Stimulated activated CD8-positive, alpha-beta memory T cell treated with anti-CD3 and anti-CD28 coated beads, Interleukin-15, amount 100 ng/mL, for 24 hours (primary cell): ENCODE results near the gene CTH.
"Not testable (repeated sequence)": the region's sequence is repeated elsewhere in the genome, so short reads cannot be mapped to it uniquely, and the experiment has no call there.

Experiments used
- DNase-seq: peaks from one replicate; pipeline ENCODE4 v3.0.0-alpha.2; 2020; ENCODE audit warnings: low read depth

CTH gene

GRCh38 chr1:70455291-70455690 is 44.2 kb downstream of the CTH start:
- no peak for DNase-seq

GRCh38 chr1:70458131-70458530 is 47.1 kb downstream of the CTH start:
- DNase-seq = no peak

- DNase-seq = no peak
Observed at GRCh38 chr1:70459496-70460225, 48.6 kb downstream of the CTH start.

- DNase-seq = not testable (repeated sequence)
Observed at GRCh38 chr1:70460740-70461713, 50.0 kb downstream of the CTH start.

- no peak for DNase-seq
Observed at GRCh38 chr1:70462611-70463010, 51.5 kb downstream of the CTH start.

GRCh38 chr1:70465911-70466310 is 54.8 kb downstream of the CTH start:
- no peak for DNase-seq

- no peak for DNase-seq
Observed at GRCh38 chr1:70467531-70467930, 56.5 kb downstream of the CTH start.

GRCh38 chr1:70468180-70468579 is 57.1 kb downstream of the CTH start:
- no peak for DNase-seq

- not testable (repeated sequence) for DNase-seq
Observed at GRCh38 chr1:70469184-70469583, 58.1 kb downstream of the CTH start.

GRCh38 chr1:70475023-70475422 is 64.0 kb downstream of the CTH start:
- DNase-seq = no peak

- no peak for DNase-seq
Observed at GRCh38 chr1:70477090-70477489, 66.0 kb downstream of the CTH start.

GRCh38 chr1:70477905-70478304 is 66.8 kb downstream of the CTH start:
- not testable (repeated sequence) for DNase-seq

GRCh38 chr1:70483342-70483741 is 72.3 kb downstream of the CTH start:
- DNase-seq = no peak

GRCh38 chr1:70485624-70486023 is 74.6 kb downstream of the CTH start:
- no peak for DNase-seq

- no peak for DNase-seq
Observed at GRCh38 chr1:70486676-70487458, 75.8 kb downstream of the CTH start.

- DNase-seq = no peak
Observed at GRCh38 chr1:70487459-70487815, 76.4 kb downstream of the CTH start.

GRCh38 chr1:70487910-70488665 is 77.0 kb downstream of the CTH start:
- no peak for DNase-seq
